T-helper 1 cell (primary cell): Measurements from ENCODE around the gene CDH4.

Experiments used
- DNase-seq, 5 donors: peaks; one replicate each; pipeline ENCODE4 v3.0.0-alpha.2; 2012 to 2020

The CDH4 gene

DNA sequence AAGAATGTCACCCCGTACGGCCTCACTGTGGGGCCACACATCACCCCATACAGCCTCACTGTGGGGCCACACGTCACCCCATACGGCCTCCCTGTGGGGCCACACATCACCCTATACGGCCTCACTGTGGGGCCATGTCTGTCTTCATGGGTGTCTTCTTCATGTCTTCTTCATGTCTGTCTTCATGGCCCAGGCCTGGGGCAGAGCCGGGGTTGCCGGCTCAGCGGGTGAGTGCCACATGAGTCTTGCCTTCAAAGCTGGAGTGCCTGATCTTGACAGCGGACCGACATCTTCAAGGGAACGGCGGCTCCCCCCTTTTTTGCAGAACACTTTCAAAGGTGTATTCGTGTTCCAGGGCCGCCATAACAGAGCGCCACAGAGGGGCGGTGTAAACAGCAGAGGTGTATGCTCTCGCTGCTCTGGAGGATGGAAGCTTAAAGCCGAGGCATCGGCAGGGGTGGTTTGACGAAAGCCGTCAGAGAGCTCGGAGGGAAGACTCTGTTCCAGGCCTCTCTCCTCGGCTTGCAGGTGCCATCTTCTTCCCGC lies 448.6 kb downstream of the CDH4 start:
- no peak for DNase-seq

DNA sequence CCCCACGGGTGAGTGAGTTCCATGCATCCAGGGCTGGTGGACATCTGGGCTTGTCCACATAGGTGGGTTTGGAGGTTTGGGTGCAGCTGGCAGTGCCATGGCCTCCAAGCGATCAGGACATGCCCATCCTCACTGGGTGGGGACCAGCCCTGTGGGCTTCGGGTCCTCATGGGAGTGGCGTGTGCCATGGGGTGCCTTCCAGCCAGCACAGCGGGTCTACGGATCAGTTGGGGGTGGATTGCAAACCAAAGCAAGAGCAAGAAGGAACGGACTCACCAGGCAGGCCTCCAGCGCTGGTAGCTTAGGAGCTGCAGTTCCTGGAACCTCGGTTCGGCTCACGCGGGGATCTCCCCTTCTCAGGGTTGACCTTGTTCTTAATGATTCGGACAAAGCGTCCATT lies 449.3 kb downstream of the CDH4 start:
- DNase-seq = no peak

DNA sequence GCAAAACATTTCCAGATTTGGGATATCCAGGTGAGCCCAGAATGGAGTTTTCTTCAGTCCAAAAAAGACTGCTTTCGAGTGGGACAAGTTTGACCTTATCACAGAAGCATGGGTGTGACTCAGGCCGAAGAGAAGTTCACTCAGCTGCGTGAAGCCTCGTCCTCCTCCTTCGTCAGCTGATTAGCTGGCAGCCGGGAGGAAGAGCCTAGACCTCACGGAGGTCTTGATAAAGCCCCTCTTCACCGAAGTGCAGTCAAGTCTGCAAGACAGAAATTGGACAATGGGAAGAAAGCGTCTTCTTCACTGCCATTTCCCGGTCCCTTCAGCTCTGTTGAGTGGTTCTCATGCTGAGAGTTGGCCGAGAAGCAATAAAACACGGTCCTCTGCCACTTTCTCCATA lies 449.7 kb downstream of the CDH4 start:
- no peak for DNase-seq

DNA sequence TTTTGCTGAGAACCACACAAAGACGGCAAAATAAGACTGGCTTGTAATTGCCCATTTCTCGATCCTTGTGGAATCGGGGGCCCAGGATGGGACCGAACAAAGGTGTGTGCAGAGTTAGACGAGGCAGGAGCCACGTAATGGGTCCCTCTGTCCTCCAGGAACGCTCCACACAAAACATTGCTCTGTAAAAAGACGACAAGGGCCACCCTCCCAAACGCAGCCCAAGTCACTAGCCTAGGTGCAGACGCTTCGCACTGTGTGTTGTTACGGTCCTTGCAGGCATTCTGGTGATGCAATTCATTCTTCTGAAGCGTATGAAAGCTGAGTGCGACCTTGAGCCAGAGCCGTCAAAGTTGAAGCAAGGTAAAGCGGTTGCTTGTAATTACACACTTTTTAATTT lies 450.2 kb downstream of the CDH4 start:
- no peak for DNase-seq

- DNase-seq = no peak
These were observed 452.6 kb downstream of the CDH4 start for GRCh38 chr20:61704661-61705060.

GRCh38 chr20:61705386-61706258 lies 453.6 kb downstream of the CDH4 start:
- DNase-seq = no peak

DNA sequence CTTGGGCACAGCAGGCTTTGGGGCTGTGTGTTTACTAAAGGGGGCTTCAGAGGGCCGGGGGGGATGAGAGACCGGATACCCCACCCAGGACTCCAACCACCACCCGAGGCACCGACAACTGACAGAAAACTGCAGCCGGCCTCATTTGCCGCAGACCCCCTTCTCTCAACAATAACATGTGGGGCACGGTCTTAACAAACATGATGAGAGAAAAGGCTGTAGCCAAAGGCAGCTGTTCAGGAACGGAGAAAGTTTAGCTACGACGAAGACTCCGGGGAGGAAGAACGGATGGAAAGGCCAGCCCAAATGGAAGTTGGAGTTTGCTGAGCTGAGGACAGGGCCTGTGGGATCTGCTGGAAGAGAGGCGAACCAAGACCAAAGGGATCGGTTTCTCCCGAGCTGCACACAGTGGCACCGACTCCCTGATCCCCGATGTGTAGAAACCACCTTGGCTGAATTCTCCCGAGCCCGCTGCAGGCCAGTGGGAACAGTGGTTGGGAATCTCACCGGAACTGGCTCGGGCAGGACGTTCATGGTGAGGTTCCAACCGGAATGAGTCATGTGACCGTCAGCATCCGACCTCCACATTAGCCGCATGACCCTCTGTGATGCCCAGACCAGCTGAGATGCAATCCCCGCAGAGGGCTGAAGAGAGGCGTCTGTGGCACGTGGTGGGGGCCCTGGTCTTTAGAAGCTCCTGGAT lies 454.3 kb downstream of the CDH4 start:
- DNase-seq = no peak

GRCh38 chr20:61708891-61709290 lies 456.8 kb downstream of the CDH4 start:
- DNase-seq = no peak

DNA sequence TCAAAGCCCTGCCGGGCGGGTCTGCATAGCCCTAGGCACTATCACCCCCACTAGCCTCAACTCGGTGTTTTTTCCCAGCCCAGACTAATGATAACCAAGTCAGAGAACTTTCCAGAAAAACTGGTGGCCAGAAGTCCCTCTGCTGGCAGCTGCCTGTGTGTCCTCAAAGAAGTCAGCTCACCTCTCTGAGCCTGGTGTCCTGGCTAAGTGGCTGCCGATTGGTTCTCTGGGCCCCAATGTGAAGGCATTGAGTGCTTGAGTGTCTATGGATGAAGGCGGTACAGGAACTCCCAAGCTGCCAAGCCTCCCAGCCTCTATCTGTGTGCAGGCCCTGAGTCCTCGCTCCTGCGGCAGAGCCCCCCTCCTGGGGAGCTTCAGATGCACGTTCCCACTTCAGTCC lies 458.0 kb downstream of the CDH4 start:
- DNase-seq = no peak

- no peak for DNase-seq
These were observed 460.6 kb downstream of the CDH4 start for GRCh38 chr20:61712688-61713087.

- no peak for DNase-seq
These were observed 466.4 kb downstream of the CDH4 start for GRCh38 chr20:61718361-61719005.

GRCh38 chr20:61719691-61720347 lies 467.8 kb downstream of the CDH4 start:
- DNase-seq = peak in 4 of 5 donors; percentile 11 to 32 (median 31)

DNA sequence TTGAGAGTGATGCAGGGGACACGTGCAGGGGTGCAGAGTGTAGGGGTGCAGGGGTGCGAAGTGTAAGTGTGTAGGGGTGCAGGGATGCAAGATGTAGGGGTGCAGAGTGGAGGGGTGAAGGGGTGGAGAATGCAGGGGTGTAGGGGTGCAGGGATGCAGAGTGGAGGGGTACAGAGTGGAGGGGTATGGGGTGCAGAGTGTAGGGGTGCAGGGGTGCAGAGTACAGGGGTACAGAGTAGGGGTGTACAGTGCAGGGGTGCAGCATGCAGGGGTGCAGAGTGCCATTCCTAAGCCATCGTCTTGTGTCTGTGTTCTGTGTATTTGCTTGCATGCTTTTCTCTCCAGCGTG lies 468.3 kb downstream of the CDH4 start:
- DNase-seq = no peak

DNA sequence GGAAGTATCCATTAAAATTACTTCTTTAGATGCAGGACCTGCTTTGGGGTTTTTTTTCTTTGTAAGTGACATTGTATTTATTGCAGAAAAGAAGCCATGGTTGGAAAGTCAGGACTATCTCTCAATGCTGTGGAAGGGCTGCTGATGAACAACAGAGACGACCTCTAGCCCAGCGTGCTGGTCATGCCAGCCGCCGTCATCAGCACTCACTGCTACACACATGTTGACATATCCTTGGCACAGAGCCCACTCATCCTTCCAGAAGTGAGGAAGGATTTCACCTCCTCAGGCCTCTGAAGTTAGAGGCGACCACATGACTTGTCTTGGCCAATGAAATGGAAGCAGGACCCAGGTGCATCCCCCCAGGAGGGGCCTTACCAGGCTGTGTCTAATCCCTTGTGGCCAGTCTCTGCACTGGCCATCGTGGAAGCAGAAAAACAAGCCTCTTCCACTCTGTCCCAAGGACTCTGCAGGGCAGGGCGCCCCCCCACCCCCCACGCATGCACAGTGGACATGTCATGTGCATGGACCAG lies 470.2 kb downstream of the CDH4 start:
- DNase-seq = no peak

GRCh38 chr20:61723529-61724257 lies 471.6 kb downstream of the CDH4 start:
- DNase-seq = no peak

- DNase-seq = no peak
These were observed 472.3 kb downstream of the CDH4 start for GRCh38 chr20:61724376-61724775.

- DNase-seq = no peak
These were observed 473.1 kb downstream of the CDH4 start for GRCh38 chr20:61725145-61725544.

DNA sequence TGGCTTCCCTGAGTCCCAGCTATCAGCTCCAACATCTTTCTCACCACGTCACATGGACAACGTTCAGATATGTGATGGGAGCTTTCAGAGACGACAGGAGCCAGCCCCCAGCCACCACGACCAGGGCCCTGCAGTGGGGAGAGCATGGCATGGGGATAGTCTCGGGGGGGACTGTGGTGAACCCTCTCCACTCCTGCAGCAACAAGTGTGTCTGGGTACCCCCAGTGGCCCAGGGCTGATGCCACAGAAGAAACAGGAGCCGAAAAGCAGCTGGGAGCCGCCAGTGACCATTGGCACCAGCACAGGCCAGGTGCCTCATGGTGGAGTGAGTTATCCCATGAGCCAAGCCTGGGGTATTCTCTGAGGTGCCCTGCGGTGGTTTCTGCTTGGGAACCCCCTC lies 473.9 kb downstream of the CDH4 start:
- no peak for DNase-seq

- DNase-seq = no peak
These were observed 474.9 kb downstream of the CDH4 start for GRCh38 chr20:61726979-61727378.

DNA sequence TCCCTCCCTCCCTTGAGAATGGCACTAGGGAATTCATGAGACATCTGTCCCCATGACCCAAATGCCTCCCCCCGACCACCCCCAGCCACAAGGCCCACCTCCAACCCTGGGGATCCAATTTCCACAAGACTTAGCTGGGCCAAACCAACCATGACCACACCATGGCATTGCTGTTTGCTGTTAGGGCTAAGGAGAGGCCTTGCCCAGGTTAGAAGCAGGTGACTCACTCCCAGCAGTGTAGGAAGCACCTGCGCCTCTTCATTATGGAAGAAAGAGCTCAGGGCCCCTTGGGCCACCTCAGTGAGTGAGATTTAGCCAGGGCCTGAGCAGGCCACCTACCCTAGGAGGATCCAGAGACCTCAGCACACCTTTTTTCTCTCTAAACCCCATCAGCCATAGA lies 475.7 kb downstream of the CDH4 start:
- no peak for DNase-seq

DNA sequence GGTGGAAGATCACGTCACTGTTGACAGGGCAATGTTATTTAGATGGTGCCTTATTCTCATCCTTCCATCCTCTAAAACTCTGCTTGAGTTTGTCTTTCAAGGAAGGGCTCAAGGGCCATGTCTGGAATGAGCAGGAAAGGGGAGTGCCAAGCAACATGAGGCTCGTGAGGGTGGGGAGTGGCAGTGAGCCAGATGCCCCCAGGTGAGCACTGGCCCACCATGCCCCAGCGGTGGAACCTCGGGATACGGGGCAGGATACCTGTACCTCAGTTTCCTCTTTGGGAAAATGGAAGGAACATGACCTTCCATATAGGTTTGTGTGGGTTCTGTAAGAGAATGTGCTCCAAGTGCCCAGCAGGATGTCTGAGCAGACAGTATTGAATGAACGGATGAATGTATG lies 476.3 kb downstream of the CDH4 start:
- no peak for DNase-seq
